ENCODE results near the gene MYOF.

GRCh38 chr10:93333278-93333978 lies 148.7 kb downstream of the MYOF start:
- TF ChIP-seq CTCF (IDR thresholded peaks at IDR 0.05) (no peak), POLR2A (IDR thresholded peaks at IDR 0.05) (no peak)
